Fibroblast of skin of back (primary cell): Measurements from ENCODE around the gene ATF6B.
A peak's percentile ranks its signal among the peaks of the same experiment; 100 is the strongest.
"Not testable (repeated sequence)": the region's sequence is repeated elsewhere in the genome, so short reads cannot be mapped to it uniquely, and the experiment has no call there.

ENCODE experiments used
- DNase-seq: peaks from one replicate; pipeline ENCODE4 v3.0.0-alpha.2; 2013

The ATF6B gene

GRCh38 chr6:32107406-32107805 is 20.6 kb downstream of the ATF6B start:
- DNase-seq: peak; percentile 75

GRCh38 chr6:32105433-32105832 is 22.6 kb downstream of the ATF6B start:
- peak; percentile 39 for DNase-seq

- no peak for DNase-seq
These were observed 25.8 kb downstream of the ATF6B start for GRCh38 chr6:32102255-32102654.

GRCh38 chr6:32100251-32100650 is 27.8 kb downstream of the ATF6B start:
- not testable (repeated sequence) for DNase-seq

- no peak for DNase-seq
These were observed 30.7 kb downstream of the ATF6B start for GRCh38 chr6:32097364-32097763.

- no peak for DNase-seq
These were observed 31.4 kb downstream of the ATF6B start for GRCh38 chr6:32096394-32097258.

- no peak for DNase-seq
These were observed 32.0 kb downstream of the ATF6B start for GRCh38 chr6:32096087-32096393.

GRCh38 chr6:32095338-32096086 is 32.5 kb downstream of the ATF6B start:
- DNase-seq: no peak

- DNase-seq: peak; percentile 87
These were observed 35.1 kb downstream of the ATF6B start for GRCh38 chr6:32092760-32093497.

GRCh38 chr6:32089082-32089828 is 38.8 kb downstream of the ATF6B start:
- DNase-seq: no peak

- DNase-seq: no peak
These were observed 39.5 kb downstream of the ATF6B start for GRCh38 chr6:32088487-32089049.

- DNase-seq: peak; percentile 76
These were observed 40.2 kb downstream of the ATF6B start for GRCh38 chr6:32087574-32088486.

- peak; percentile 76 for DNase-seq
These were observed 41.1 kb downstream of the ATF6B start for GRCh38 chr6:32086661-32087573.

GRCh38 chr6:32085759-32086459 is 42.1 kb downstream of the ATF6B start:
- DNase-seq: no peak

GRCh38 chr6:32084780-32085179 is 43.3 kb downstream of the ATF6B start:
- DNase-seq: no peak

- no peak for DNase-seq
These were observed 44.0 kb downstream of the ATF6B start for GRCh38 chr6:32083812-32084768.

GRCh38 chr6:32082935-32083334 is 45.1 kb downstream of the ATF6B start:
- peak; percentile 90 for DNase-seq

GRCh38 chr6:32082478-32082877 is 45.6 kb downstream of the ATF6B start:
- DNase-seq: no peak
